ENCODE data around the gene CYS1. TPM values are rescaled to one million over a fixed set of nuclear protein-coding genes. Genes with fewer than 3 reads are reported as not detected.
A peak's percentile ranks its signal among the peaks of the same experiment; 100 is the strongest.

The CYS1 gene
- total and polyA plus RNA-seq, 2 of the 13 experiments (the other 11 are each of a cell fraction or from before 2014, with no cell fraction given): 0.04 TPM; not detected in 1

DNA sequence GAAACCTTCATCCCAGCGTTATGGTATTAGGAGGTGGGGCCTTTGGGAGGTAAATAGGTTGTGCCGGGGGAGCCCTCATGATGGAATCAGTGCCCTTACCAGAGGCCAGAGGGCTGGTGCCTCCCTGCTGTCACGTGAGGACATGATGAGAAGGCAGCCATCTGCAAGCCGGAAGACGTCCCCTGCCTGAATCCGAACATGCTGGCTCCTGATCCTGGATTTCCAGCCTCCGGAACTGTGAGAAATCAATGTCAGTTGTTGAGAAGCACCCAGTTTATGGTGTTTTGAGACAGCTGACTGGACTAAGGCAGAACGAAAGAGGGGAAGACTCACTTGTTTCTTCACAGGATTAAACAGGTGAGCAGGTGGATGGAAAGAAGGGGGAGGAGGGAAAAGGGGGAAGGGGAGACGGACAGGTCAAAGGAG, 49.9 kb downstream of the CYS1 start (continued):
- no peak for TF ChIP-seq ZNF660 (CRISPR knock-in tag; IDR thresholded peaks at IDR 0.05; ENCODE audit: borderline replicate concordance, low read depth)
- 0 out of 2 replicates have a peak, but pooled peaks have one; percentile 31 for TF ChIP-seq ELF4 (CRISPR knock-in tag; IDR thresholded peaks at IDR 0.05; ENCODE audit: borderline replicate concordance)
- TF ChIP-seq ZNF564 (CRISPR knock-in tag; IDR thresholded peaks at IDR 0.05): no peak
- TF ChIP-seq, protein P1, sequence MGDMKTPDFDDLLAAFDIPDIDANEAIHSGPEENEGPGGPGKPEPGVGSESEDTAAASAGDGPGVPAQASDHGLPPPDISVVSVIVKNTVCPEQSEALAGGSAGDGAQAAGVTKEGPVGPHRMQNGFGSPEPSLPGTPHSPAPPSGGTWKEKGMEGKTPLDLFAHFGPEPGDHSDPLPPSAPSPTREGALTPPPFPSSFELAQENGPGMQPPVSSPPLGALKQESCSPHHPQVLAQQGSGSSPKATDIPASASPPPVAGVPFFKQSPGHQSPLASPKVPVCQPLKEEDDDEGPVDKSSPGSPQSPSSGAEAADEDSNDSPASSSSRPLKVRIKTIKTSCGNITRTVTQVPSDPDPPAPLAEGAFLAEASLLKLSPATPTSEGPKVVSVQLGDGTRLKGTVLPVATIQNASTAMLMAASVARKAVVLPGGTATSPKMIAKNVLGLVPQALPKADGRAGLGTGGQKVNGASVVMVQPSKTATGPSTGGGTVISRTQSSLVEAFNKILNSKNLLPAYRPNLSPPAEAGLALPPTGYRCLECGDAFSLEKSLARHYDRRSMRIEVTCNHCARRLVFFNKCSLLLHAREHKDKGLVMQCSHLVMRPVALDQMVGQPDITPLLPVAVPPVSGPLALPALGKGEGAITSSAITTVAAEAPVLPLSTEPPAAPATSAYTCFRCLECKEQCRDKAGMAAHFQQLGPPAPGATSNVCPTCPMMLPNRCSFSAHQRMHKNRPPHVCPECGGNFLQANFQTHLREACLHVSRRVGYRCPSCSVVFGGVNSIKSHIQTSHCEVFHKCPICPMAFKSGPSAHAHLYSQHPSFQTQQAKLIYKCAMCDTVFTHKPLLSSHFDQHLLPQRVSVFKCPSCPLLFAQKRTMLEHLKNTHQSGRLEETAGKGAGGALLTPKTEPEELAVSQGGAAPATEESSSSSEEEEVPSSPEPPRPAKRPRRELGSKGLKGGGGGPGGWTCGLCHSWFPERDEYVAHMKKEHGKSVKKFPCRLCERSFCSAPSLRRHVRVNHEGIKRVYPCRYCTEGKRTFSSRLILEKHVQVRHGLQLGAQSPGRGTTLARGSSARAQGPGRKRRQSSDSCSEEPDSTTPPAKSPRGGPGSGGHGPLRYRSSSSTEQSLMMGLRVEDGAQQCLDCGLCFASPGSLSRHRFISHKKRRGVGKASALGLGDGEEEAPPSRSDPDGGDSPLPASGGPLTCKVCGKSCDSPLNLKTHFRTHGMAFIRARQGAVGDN (CRISPR knock-in tag; IDR thresholded peaks at IDR 0.05): peak; percentile 14; the same call in 1 of the 2 replicates
- TF ChIP-seq ZNF766 (CRISPR knock-in tag; IDR thresholded peaks at IDR 0.05; ENCODE audit: borderline replicate concordance): no peak
- 0 out of 2 replicates have a peak, but pooled peaks have one; percentile 49 for TF ChIP-seq ZNF441 (CRISPR knock-in tag; IDR thresholded peaks at IDR 0.05; ENCODE audit: borderline replicate concordance)
- no peak for TF ChIP-seq ZNF768 (CRISPR knock-in tag; IDR thresholded peaks at IDR 0.05)
- 0 out of 2 replicates have a peak, but pooled peaks have one; percentile 4 for TF ChIP-seq TCF7 (IDR thresholded peaks at IDR 0.05; ENCODE audit: low read depth)
- no peak for TF ChIP-seq ZNF598 (CRISPR knock-in tag; IDR thresholded peaks at IDR 0.05; ENCODE audit: borderline replicate concordance)
- peak in 1 of 2 experiments; percentile 55; a peak in 1 of 4 replicates for TF ChIP-seq KLF16 (CRISPR knock-in tag; IDR thresholded peaks at IDR 0.05)
- TF ChIP-seq ZSCAN20 (CRISPR knock-in tag; IDR thresholded peaks at IDR 0.05; ENCODE audit: borderline replicate concordance): no peak
- TF ChIP-seq AKNA (CRISPR knock-in tag; IDR thresholded peaks at IDR 0.05; ENCODE audit: borderline replicate concordance): no peak

All from HepG2 (cell line).